Mesenchymal stem cell (in vitro differentiated cells and primary cell): ENCODE measurements around the gene FAM81B. TPM values are rescaled to one million over a fixed set of nuclear protein-coding genes. Genes with fewer than 3 reads are reported as not detected.
"Not testable (repeated sequence)": the region's sequence is repeated elsewhere in the genome, so short reads cannot be mapped to it uniquely, and the experiment has no call there.

ENCODE experiments used
- DNase-seq: peaks from one replicate; pipeline ENCODE4 v3.0.0-alpha.2; 2013
- H2AFZ ChIP-seq: one replicate; pipeline ENCODE4 v1.6.1; 2013; ENCODE audit warnings: low read depth, mild to moderate bottlenecking, control low read depth, inconsistent platforms, low read length, moderate library complexity
- H2AK5ac ChIP-seq: 2 replicates; pipeline ENCODE4 v1.6.1; 2013; ENCODE audit warnings: low read length, moderate library complexity, mild to moderate bottlenecking, inconsistent platforms; ENCODE audit not compliant: severe bottlenecking
- H2BK120ac ChIP-seq: one replicate; pipeline ENCODE4 v1.6.1; 2013; ENCODE audit warnings: low read depth, mild to moderate bottlenecking, inconsistent platforms, low read length, moderate library complexity
- H2BK12ac ChIP-seq, 2 experiments: one replicate each; pipeline ENCODE4 v1.6.1; 2013; ENCODE audit warnings: inconsistent platforms in 2 of 2, low read length in 2 of 2, mild to moderate bottlenecking in 2 of 2, moderate library complexity in 2 of 2, control low read depth in 1 of 2
- H2BK15ac ChIP-seq: one replicate; pipeline ENCODE4 v1.6.1; 2013; ENCODE audit warnings: mild to moderate bottlenecking, low read depth, inconsistent platforms; ENCODE audit not compliant: poor library complexity, severe bottlenecking
- H2BK5ac ChIP-seq: 2 replicates; pipeline ENCODE4 v1.6.1; 2013; ENCODE audit warnings: low read depth, mild to moderate bottlenecking, low read length, control low read depth, inconsistent platforms; ENCODE audit not compliant: poor library complexity, severe bottlenecking
- H3K14ac ChIP-seq, 2 experiments: one replicate each; pipeline ENCODE4 v1.6.1; 2013; ENCODE audit warnings: inconsistent platforms in 2 of 2, low read length in 2 of 2, control low read depth in 1 of 2, mild to moderate bottlenecking in 1 of 2, moderate library complexity in 1 of 2
- H3K18ac ChIP-seq, 2 experiments: one replicate each; pipeline ENCODE4 v1.6.1; 2013; ENCODE audit warnings: inconsistent platforms in 2 of 2, low read length in 2 of 2, control low read depth in 1 of 2, low read depth in 1 of 2, mild to moderate bottlenecking in 1 of 2
- H3K23ac ChIP-seq, 2 experiments: one replicate each; pipeline ENCODE4 v1.6.1; 2013; ENCODE audit warnings: inconsistent platforms in 2 of 2, low read length in 2 of 2, mild to moderate bottlenecking in 2 of 2, moderate library complexity in 2 of 2, control low read depth in 1 of 2
- H3K27ac ChIP-seq: 2 replicates; pipeline ENCODE4 v1.5.1; 2013; ENCODE audit warnings: mild to moderate bottlenecking, moderate library complexity, low read length, control low read depth, inconsistent platforms; ENCODE audit not compliant: poor library complexity, severe bottlenecking
- H3K27me3 ChIP-seq, 2 experiments: 2 replicates each; pipeline versions ENCODE4 v1.6.1 to v1.7.0; 2013; ENCODE audit warnings: low read length in 2 of 2, mild to moderate bottlenecking in 2 of 2, moderate library complexity in 2 of 2, control low read depth in 1 of 2, inconsistent platforms in 1 of 2; ENCODE audit not compliant: control insufficient read depth in 1 of 2, insufficient read depth in 1 of 2
- H3K36me3 ChIP-seq, 2 experiments: 2 replicates each; pipeline versions ENCODE4 v1.6.1 to v1.7.0; 2013; ENCODE audit warnings: low read length in 2 of 2, control low read depth in 1 of 2, inconsistent platforms in 1 of 2, low read depth in 1 of 2, mild to moderate bottlenecking in 1 of 2; ENCODE audit not compliant: insufficient read depth in 2 of 2, control insufficient read depth in 1 of 2
- H3K4ac ChIP-seq, 2 experiments: one replicate each; pipeline ENCODE4 v1.6.1; 2013; ENCODE audit warnings: inconsistent platforms in 2 of 2, low read length in 2 of 2, mild to moderate bottlenecking in 2 of 2, moderate library complexity in 2 of 2, control low read depth in 1 of 2, low read depth in 1 of 2
- H3K4me1 ChIP-seq: 2 replicates; pipeline ENCODE4 v1.6.1; 2013; ENCODE audit warnings: low read depth, low read length, control low read depth; ENCODE audit not compliant: control insufficient read depth, insufficient read depth
- H3K4me2 ChIP-seq: 2 replicates; pipeline ENCODE4 v1.6.1; 2013; ENCODE audit warnings: low read length, mild to moderate bottlenecking, inconsistent platforms; ENCODE audit not compliant: poor library complexity, severe bottlenecking
- H3K4me3 ChIP-seq, 2 experiments: 2 replicates each; pipeline versions ENCODE4 v1.5.1 to v1.7.0; 2013; ENCODE audit warnings: low read length in 2 of 2, mild to moderate bottlenecking in 2 of 2, control low read depth in 1 of 2, low read depth in 1 of 2; ENCODE audit not compliant: insufficient read depth in 1 of 2
- H3K79me1 ChIP-seq: replicated peaks from 2 replicates; pipeline ENCODE4 v1.6.1; 2013; ENCODE audit warnings: mild to moderate bottlenecking, control low read depth, low read length, inconsistent platforms; ENCODE audit not compliant: poor library complexity, severe bottlenecking
- H3K9ac ChIP-seq: 2 replicates; pipeline ENCODE4 v1.7.0; 2013; ENCODE audit warnings: mild to moderate bottlenecking, low read length, moderate library complexity
- H3K9me3 ChIP-seq: 2 replicates; pipeline ENCODE4 v1.7.0; 2013; ENCODE audit warnings: mild to moderate bottlenecking, low read length; ENCODE audit not compliant: control insufficient read depth
- H4K8ac ChIP-seq: one replicate; pipeline ENCODE4 v1.6.1; 2013; ENCODE audit warnings: inconsistent platforms, mild to moderate bottlenecking, low read length, moderate library complexity
- H4K91ac ChIP-seq: one replicate; pipeline ENCODE4 v1.6.1; 2013; ENCODE audit warnings: mild to moderate bottlenecking, low read length, inconsistent platforms
- WGBS: methylation state at CpG from one replicate; pipeline ENCODE4 v1.1.7; 2013; ENCODE audit warnings: mixed read lengths; 5-methylcytosine and 5-hydroxymethylcytosine counted together
- polyA plus RNA-seq, 2 experiments: library from polyadenylated mRNA; stranded (reverse); fragments of 200-250 nt; gene quantifications; one replicate each; pipeline ENCODE4 v1.2.3, GENCODE V29; 2013

The FAM81B gene, protein sequence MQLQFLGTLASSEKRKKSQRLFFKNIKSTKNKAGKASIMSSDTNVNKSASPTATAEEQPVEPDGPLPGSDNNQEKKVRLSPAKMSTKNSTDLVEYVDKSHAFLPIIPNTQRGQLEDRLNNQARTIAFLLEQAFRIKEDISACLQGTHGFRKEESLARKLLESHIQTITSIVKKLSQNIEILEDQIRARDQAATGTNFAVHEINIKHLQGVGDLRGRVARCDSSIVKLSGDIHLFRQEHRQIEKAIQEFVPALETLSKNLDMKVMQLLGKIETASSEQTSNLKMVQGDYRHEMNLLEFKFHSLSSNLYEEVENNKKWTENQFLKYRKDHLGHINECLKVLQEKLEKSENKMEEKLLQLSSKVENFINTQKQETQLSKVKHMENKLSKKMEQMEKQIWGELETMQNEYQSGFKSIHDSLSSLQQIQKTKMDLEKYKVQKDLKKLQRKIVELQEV
- not detected for polyA plus RNA-seq (2013, experiment 1 of 2)
- polyA plus RNA-seq (2013, experiment 2 of 2) = 0.10 TPM

GRCh38 chr5:95390812-95391492 is at the start of gene FAM81B:
FAM81B (plus strand) TSS chr5:95391366; CDS start chr5:95391390, 24 bp downstream.
- Histone ChIP-seq H4K8ac (no peak within 1 kb of the TSS), H3K14ac (no peak within 1 kb of the TSS), H3K4ac (no peak within 1 kb of the TSS), H3K18ac (no peak within 1 kb of the TSS), H2BK5ac (no peak within 1 kb of the TSS), H2AK5ac (no peak within 1 kb of the TSS), H3K9ac (no peak within 1 kb of the TSS), H3K9me3 (no peaks in the 10 kb centered on the region), H3K27ac (no peak within 1 kb of the TSS), H3K4me2 (no peak within 1 kb of the TSS), H3K4me3 (no peak within 1 kb of the TSS), H3K79me1 (no peaks in the 10 kb centered on the region), H3K27me3 (peaks cover 4 to 6% of the 10 kb centered on the region in 2 experiments), H2BK12ac (no peak within 1 kb of the TSS), H4K91ac (no peak within 1 kb of the TSS), H2BK120ac (no peak within 1 kb of the TSS), H3K4me1 (no peaks in the 10 kb centered on the region), H3K36me3 (no peaks in the 10 kb centered on the region), H2AFZ (no peak within 1 kb of the TSS), H2BK15ac (no peak within 1 kb of the TSS), H3K23ac (no peak within 1 kb of the TSS)
- WGBS = no CpG with 5 or more reads among the region's 2 CpGs
- peak; percentile 8 for DNase-seq

DNA sequence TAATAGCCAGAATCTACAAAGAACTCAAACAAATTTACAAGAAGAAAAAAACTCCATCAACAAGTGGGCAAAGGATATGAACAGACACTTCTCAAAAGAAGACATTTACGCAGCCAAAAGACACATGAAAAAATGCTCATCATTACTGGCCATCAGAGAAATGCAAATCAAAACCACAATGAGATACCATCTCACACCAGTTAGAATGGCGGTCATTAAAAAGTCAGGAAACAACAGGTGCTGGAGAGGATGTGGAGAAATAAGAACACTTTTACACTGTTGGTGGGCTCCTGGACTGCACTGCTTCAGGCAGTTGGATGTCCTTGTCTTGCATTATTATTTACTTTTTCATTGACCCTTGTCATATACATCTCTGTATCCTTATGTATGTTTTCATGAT is 49.7 kb upstream of the FAM81B start:
- not testable (repeated sequence) for H3K4me2 ChIP-seq, H3K9me3 ChIP-seq, H2AK5ac ChIP-seq, H3K4me1 ChIP-seq, H3K4me3 ChIP-seq, H3K18ac ChIP-seq, H3K27me3 ChIP-seq, H4K8ac ChIP-seq, H3K36me3 ChIP-seq, H3K9ac ChIP-seq, H3K27ac ChIP-seq, H3K23ac ChIP-seq, H3K4ac ChIP-seq, H2BK5ac ChIP-seq, H4K91ac ChIP-seq, H2BK120ac ChIP-seq, DNase-seq, H2BK15ac ChIP-seq, H2BK12ac ChIP-seq, H3K79me1 ChIP-seq, H3K14ac ChIP-seq, H2AFZ ChIP-seq
- WGBS = no CpG with 5 or more reads among the region's 2 CpGs

DNA sequence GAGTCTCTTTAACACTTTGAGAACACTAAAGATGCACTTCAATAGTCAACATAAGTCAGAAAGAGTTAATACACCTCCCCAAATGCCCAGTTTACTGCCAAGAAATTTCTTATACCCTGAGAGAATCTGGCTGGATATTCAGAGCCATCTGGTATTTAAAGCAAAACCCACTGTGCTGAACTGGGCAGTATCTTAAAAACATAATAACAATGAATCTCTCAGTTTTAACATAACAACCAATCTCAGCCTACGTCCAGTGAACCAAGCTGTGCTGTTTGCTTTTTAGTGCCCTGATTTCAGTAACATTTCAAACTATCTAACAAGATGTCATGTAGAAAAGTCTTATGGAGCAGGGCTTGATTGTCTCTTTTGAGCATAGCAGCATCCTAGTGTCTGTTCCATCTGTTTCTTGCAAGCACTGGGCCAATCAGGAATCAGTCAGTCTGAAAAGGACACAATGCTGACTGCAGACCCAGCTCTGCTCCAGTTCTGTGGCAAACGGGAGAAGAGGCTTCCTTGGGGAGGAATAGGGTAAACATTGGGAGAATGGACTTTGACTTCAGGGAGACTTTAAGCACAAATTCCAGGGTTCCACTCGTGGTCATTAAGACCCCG is 43.6 kb upstream of the FAM81B start:
- no peaks in the 10 kb centered on the region for H3K79me1 ChIP-seq
- no peaks in the 10 kb centered on the region for H3K4me1 ChIP-seq
- 66% methylated on average over 2 of the region's 4 CpGs for WGBS
- H2AK5ac ChIP-seq = no peak overlapping the region
- no peak overlapping the region for H2AFZ ChIP-seq
- no peak overlapping the region for H2BK5ac ChIP-seq
- H3K18ac ChIP-seq = no peak overlapping the region
- no peaks in the 10 kb centered on the region for H3K36me3 ChIP-seq
- no peak overlapping the region for H2BK120ac ChIP-seq
- H3K4me2 ChIP-seq = no peak overlapping the region
- no peak overlapping the region for H3K4ac ChIP-seq
- H3K23ac ChIP-seq = no peak overlapping the region
- no peaks in the 10 kb centered on the region for H3K9me3 ChIP-seq
- no peak overlapping the region for H3K27ac ChIP-seq
- H3K27me3 ChIP-seq = no peaks in the 10 kb centered on the region
- H3K4me3 ChIP-seq = no peak overlapping the region
- H4K91ac ChIP-seq = no peak overlapping the region
- no peak overlapping the region for H2BK15ac ChIP-seq
- H3K14ac ChIP-seq = no peak overlapping the region
- no peak overlapping the region for H2BK12ac ChIP-seq
- no peak overlapping the region for H3K9ac ChIP-seq
- DNase-seq = no peak
- H4K8ac ChIP-seq = no peak overlapping the region

DNA sequence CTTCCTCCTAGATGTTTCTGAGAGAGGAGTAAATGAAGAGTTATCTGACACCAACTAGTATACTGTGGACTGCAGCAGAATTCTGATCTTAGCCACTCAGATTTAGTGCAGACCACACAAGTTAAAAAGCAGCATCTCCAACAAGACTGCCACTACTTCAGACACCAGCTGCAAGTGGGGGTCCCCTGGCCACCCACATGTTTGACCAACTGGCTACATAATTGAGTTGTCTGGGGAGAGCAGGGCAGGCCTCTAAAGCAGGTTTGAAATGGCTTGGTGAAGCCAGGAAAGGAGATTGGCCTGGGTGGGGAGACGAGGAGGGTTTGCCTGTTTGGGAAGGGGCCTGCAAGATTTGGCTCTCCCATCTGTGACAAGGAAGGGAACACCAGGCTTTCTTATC is 40.5 kb upstream of the FAM81B start:
- Histone ChIP-seq H3K27ac (no peak overlapping the region), H4K8ac (no peak overlapping the region), H2BK5ac (no peak overlapping the region), H2BK120ac (no peak overlapping the region), H3K4me3 (no peak overlapping the region), H2AK5ac (no peak overlapping the region), H3K79me1 (no peaks in the 10 kb centered on the region), H2AFZ (no peak overlapping the region), H3K9ac (no peak overlapping the region), H3K27me3 (no peaks in the 10 kb centered on the region), H3K23ac (no peak overlapping the region), H3K18ac (no peak overlapping the region), H3K4ac (no peak overlapping the region), H3K36me3 (no peaks in the 10 kb centered on the region), H3K4me1 (no peaks in the 10 kb centered on the region), H3K9me3 (no peaks in the 10 kb centered on the region), H3K4me2 (no peak overlapping the region), H3K14ac (no peak overlapping the region), H4K91ac (no peak overlapping the region), H2BK15ac (no peak overlapping the region), H2BK12ac (no peak overlapping the region)
- 54% methylated on average over 1 of the region's 1 CpG for WGBS
- DNase-seq = no peak
